Measurements from ENCODE around the gene CTNNBIP1. TPM values are rescaled to one million over a fixed set of nuclear protein-coding genes. Genes with fewer than 3 reads are reported as not detected.

Gene CTNNBIP1
- total and polyA plus RNA-seq, 4 experiments from 2014 or later = 6.3 to 10.1 (median 9.5) TPM

DNA sequence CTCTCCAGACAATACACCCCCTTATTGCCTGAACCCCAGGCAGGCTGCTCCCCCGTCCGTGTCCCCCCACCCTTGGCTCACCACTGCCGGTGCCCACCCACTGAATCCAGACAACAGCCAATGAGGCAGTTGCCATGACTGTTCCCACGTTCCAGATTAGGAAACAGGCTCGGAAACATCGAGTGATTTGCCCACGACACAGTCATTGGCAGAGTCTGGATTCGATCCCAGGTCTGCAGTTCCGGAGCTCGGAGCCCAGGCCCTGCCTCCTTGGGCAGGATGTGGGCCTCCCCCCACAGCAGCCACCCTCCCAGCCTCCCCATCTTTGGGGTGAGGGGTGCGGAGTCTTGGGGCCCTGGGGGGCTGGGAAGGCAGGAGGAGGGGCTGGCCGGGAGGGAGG is 66.0 kb downstream of the CTNNBIP1 start:
- Histone ChIP-seq H3K36me3 (ENCODE audit: insufficient read depth, low read length) (no peaks in the 10 kb centered on the region), H3K4me1 (ENCODE audit: insufficient read depth, low read length) (no peaks in the 10 kb centered on the region), H3K9me3 (ENCODE audit: control insufficient read depth in 1 of 2, low read length in 2 of 2) (no peaks in the 10 kb centered on the region), H3K4me3 (ENCODE audit: low read length in 2 of 2) (no peak overlapping the region), H3K27me3 (ENCODE audit: insufficient read depth, low read length) (no peaks in the 10 kb centered on the region), H3K27ac (ENCODE audit: low read depth, low read length) (no peak overlapping the region)
- H3K4me3 Mint-ChIP-seq = no peak overlapping the region
- CTCF ChIA-PET (ENCODE audit: partially characterized antibody) = interaction anchor here (1.1 kb wide), 1 partner anchor 59 kb away, joined by 5 read pairs; no protein-coding TSS in a partner anchor
- H3K9me3 Mint-ChIP-seq = no peaks in the 10 kb centered on the region
- H3K4me1 Mint-ChIP-seq = no peaks in the 10 kb centered on the region
- H3K27me3 Mint-ChIP-seq = no peaks in the 10 kb centered on the region
- DNase-seq = no peak
- no peak overlapping the region for H3K27ac Mint-ChIP-seq
- POLR2A ChIA-PET (ENCODE audit: partially characterized antibody) = no interaction called here
- intact Hi-C loops (cut with micrococcal nuclease) = no loop called here
- H3K36me3 Mint-ChIP-seq = peaks cover 0 to 4% of the 10 kb centered on the region in 2 donors

DNA sequence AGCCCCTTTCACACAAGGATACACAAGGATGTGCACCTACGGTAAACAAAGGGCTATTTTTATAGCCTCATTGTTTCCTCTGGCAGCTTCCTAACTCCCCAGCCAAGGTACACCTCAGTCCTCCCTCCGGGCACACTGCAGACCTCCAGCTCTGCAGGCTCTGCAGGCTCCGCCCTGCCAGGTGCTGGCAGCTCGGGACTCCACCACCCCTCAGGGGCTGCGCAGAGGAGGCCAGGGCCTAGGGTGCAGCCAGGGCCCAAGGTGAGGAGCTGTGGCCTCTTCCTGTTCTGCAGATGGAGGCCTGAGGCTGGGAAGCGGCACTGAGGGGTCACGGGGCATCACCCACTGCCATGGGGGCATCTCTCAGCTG is 66.5 kb downstream of the CTNNBIP1 start:
- no peaks in the 10 kb centered on the region for H3K4me1 ChIP-seq (ENCODE audit: insufficient read depth, low read length)
- intact Hi-C loops (cut with micrococcal nuclease) = no loop called here
- H3K27ac ChIP-seq (ENCODE audit: low read depth, low read length) = no peak overlapping the region
- H3K4me3 ChIP-seq (ENCODE audit: low read length in 2 of 2) = no peak overlapping the region
- Mint-ChIP-seq H3K27ac (peak overlapping the region in 1 of 7 donors; percentile 0), H3K4me1 (no peaks in the 10 kb centered on the region), H3K36me3 (peaks cover 0 to 4% of the 10 kb centered on the region in 2 donors), H3K9me3 (no peaks in the 10 kb centered on the region), H3K4me3 (no peak overlapping the region), H3K27me3 (no peaks in the 10 kb centered on the region)
- H3K27me3 ChIP-seq (ENCODE audit: insufficient read depth, low read length) = no peaks in the 10 kb centered on the region
- no peaks in the 10 kb centered on the region for H3K9me3 ChIP-seq (ENCODE audit: control insufficient read depth in 1 of 2, low read length in 2 of 2)
- DNase-seq = no peak
- POLR2A ChIA-PET (ENCODE audit: partially characterized antibody) = no interaction called here
- H3K36me3 ChIP-seq (ENCODE audit: insufficient read depth, low read length) = no peaks in the 10 kb centered on the region
- CTCF ChIA-PET (ENCODE audit: partially characterized antibody) = interaction anchor here (1.1 kb wide), 1 partner anchor 59 kb away, joined by 5 read pairs; no protein-coding TSS in a partner anchor

DNA sequence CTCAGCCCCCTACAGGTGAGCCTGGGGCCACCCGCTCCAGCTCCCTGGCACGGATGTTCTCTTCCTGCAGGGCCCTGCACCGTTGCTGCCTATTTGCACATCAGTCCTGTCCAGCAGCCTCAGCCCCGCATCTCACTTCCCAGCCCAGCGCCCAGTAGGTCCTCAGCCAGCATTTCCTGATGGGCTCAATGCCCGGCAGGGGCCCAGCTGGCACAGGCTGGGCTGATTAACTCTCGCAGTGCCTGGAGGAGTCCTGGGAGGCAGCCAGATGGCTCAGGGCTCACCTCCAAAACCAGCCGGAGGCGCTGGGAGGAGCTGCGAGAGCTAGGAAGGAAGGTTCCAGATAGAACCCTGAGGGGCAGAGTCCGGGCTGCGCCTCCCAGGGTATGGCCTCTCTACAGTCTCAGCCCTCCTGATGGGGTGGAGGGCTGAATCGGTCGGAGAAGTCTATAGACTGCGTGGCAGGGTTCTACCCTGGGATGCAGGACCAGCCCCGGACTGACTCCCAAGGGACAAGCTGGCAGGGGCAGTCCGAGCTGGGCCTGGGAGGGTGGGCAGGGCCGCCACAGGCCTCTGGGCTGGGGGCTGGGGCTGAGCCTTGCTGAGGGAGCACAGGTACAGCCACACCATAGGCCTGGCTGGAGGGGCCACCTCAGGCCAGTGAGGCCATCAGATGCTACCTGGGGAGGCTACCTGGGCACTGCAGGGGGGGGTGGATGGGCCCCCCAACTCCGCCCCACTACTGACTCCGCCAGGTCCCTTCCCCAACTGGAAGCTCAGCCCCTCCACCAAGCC is 67.1 kb downstream of the CTNNBIP1 start:
- Mint-ChIP-seq H3K9me3 (no peaks in the 10 kb centered on the region), H3K27me3 (no peaks in the 10 kb centered on the region), H3K4me3 (no peak overlapping the region), H3K4me1 (no peaks in the 10 kb centered on the region), H3K27ac (no peak overlapping the region), H3K36me3 (peaks cover 0 to 4% of the 10 kb centered on the region in 2 donors)
- Histone ChIP-seq H3K27ac (ENCODE audit: low read depth, low read length) (no peak overlapping the region), H3K4me1 (ENCODE audit: insufficient read depth, low read length) (no peaks in the 10 kb centered on the region), H3K27me3 (ENCODE audit: insufficient read depth, low read length) (no peaks in the 10 kb centered on the region), H3K4me3 (ENCODE audit: low read length in 2 of 2) (no peak overlapping the region), H3K9me3 (ENCODE audit: control insufficient read depth in 1 of 2, low read length in 2 of 2) (no peaks in the 10 kb centered on the region), H3K36me3 (ENCODE audit: insufficient read depth, low read length) (no peaks in the 10 kb centered on the region)
- ChIA-PET POLR2A (ENCODE audit: partially characterized antibody) (no interaction called here), CTCF (ENCODE audit: partially characterized antibody) (interaction anchor here (1.1 kb wide), 1 partner anchor 58 kb away, joined by 5 read pairs; no protein-coding TSS in a partner anchor)
- DNase-seq = no peak
- intact Hi-C loops (cut with micrococcal nuclease) = no loop called here

DNA sequence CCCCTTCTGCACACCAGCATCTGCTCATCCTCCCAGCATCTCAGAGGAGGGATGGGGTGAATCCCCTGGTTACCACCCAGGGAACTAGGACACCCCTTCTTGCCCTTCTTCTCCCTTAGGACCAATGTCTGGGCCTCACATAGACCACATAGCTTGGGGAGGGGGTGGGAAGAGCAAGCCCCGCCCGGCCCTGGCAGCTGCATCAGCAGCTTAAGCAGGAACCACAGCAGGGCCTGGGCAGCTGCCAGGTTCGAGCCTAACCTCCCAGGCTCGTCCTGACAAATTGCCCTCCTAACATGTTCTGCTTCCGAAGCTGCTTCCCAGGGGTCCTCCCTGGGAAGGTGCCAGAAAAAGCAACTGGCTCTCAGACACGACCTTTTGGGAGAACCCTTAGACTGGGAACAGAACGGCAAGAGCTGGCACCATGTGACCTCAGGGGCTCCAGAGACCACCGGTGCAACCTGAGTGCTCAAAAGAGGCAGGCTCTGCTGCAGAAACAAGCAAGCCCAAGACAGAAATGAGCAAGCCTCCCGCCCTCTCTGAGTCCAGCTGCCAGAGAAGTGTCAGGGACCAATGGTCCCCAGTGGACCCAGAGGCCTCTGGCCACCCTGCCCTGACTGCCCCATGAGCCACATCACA is 67.9 kb downstream of the CTNNBIP1 start:
- ChIA-PET CTCF (ENCODE audit: partially characterized antibody) (no interaction called here), POLR2A (ENCODE audit: partially characterized antibody) (no interaction called here)
- Mint-ChIP-seq H3K27ac (peak overlapping the region in 1 of 7 donors; percentile 73), H3K4me1 (no peaks in the 10 kb centered on the region), H3K9me3 (no peaks in the 10 kb centered on the region), H3K36me3 (peaks cover 0 to 4% of the 10 kb centered on the region in 2 donors), H3K4me3 (no peak overlapping the region), H3K27me3 (no peaks in the 10 kb centered on the region)
- intact Hi-C loops (cut with micrococcal nuclease) = no loop called here
- H3K27ac ChIP-seq (ENCODE audit: low read depth, low read length) = no peak overlapping the region
- H3K9me3 ChIP-seq (ENCODE audit: control insufficient read depth in 1 of 2, low read length in 2 of 2) = no peaks in the 10 kb centered on the region
- DNase-seq = no peak
- H3K4me1 ChIP-seq (ENCODE audit: insufficient read depth, low read length) = no peaks in the 10 kb centered on the region
- no peaks in the 10 kb centered on the region for H3K36me3 ChIP-seq (ENCODE audit: insufficient read depth, low read length)
- no peaks in the 10 kb centered on the region for H3K27me3 ChIP-seq (ENCODE audit: insufficient read depth, low read length)
- no peak overlapping the region for H3K4me3 ChIP-seq (ENCODE audit: low read length in 2 of 2)

GRCh38 chr1:9841460-9841859 is 68.6 kb downstream of the CTNNBIP1 start:
- Histone ChIP-seq H3K27me3 (ENCODE audit: insufficient read depth, low read length) (no peaks in the 10 kb centered on the region), H3K9me3 (ENCODE audit: control insufficient read depth in 1 of 2, low read length in 2 of 2) (no peaks in the 10 kb centered on the region), H3K4me1 (ENCODE audit: insufficient read depth, low read length) (no peaks in the 10 kb centered on the region), H3K4me3 (ENCODE audit: low read length in 2 of 2) (no peak overlapping the region), H3K27ac (ENCODE audit: low read depth, low read length) (no peak overlapping the region), H3K36me3 (ENCODE audit: insufficient read depth, low read length) (no peaks in the 10 kb centered on the region)
- Mint-ChIP-seq H3K27me3 (no peaks in the 10 kb centered on the region), H3K4me1 (no peaks in the 10 kb centered on the region), H3K27ac (peak overlapping the region in 1 of 7 donors; percentile 55), H3K4me3 (no peak overlapping the region), H3K9me3 (no peaks in the 10 kb centered on the region), H3K36me3 (peaks cover 0 to 4% of the 10 kb centered on the region in 2 donors)
- ChIA-PET CTCF (ENCODE audit: partially characterized antibody) (no interaction called here), POLR2A (ENCODE audit: partially characterized antibody) (no interaction called here)
- intact Hi-C loops (cut with micrococcal nuclease) = no loop called here
- DNase-seq = no peak

DNA sequence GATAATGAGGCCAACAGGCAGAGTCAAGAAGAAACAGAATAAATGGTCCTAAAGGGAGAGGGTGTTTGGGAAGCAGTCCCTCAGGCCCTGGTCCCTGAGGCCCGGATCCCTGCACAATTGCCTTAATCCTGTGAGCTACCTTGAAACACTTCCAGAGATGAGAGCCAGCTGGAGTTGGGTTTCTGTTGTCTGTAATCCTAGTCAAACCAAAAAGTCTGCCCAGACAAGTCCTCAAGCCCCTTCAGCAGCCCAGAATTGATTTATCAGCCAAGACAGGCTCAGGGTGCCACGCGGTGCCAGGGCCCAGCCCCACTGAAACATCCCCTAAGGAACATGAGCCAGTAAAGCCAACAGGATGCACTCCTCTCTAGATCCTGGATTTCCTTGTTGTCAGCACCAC is 69.9 kb downstream of the CTNNBIP1 start:
- Mint-ChIP-seq H3K4me3 (no peak overlapping the region), H3K9me3 (no peaks in the 10 kb centered on the region), H3K27me3 (no peaks in the 10 kb centered on the region), H3K4me1 (no peaks in the 10 kb centered on the region), H3K27ac (no peak overlapping the region), H3K36me3 (peaks cover 0 to 4% of the 10 kb centered on the region in 2 donors)
- Histone ChIP-seq H3K9me3 (ENCODE audit: control insufficient read depth in 1 of 2, low read length in 2 of 2) (no peaks in the 10 kb centered on the region), H3K4me3 (ENCODE audit: low read length in 2 of 2) (no peak overlapping the region), H3K36me3 (ENCODE audit: insufficient read depth, low read length) (no peaks in the 10 kb centered on the region), H3K27ac (ENCODE audit: low read depth, low read length) (no peak overlapping the region), H3K4me1 (ENCODE audit: insufficient read depth, low read length) (no peaks in the 10 kb centered on the region), H3K27me3 (ENCODE audit: insufficient read depth, low read length) (no peaks in the 10 kb centered on the region)
- intact Hi-C loops (cut with micrococcal nuclease) = no loop called here
- ChIA-PET POLR2A (ENCODE audit: partially characterized antibody) (interaction anchor here (0.7 kb wide), 1 partner anchor 52 kb away, joined by 3 read pairs; no protein-coding TSS in a partner anchor), CTCF (ENCODE audit: partially characterized antibody) (no interaction called here)
- no peak for DNase-seq

GRCh38 chr1:9838946-9839345 is 71.1 kb downstream of the CTNNBIP1 start:
- H3K36me3 Mint-ChIP-seq = peaks cover 0 to 4% of the 10 kb centered on the region in 2 donors
- no peaks in the 10 kb centered on the region for H3K27me3 Mint-ChIP-seq
- Histone ChIP-seq H3K36me3 (ENCODE audit: insufficient read depth, low read length) (no peaks in the 10 kb centered on the region), H3K27ac (ENCODE audit: low read depth, low read length) (no peak overlapping the region), H3K27me3 (ENCODE audit: insufficient read depth, low read length) (no peaks in the 10 kb centered on the region), H3K4me1 (ENCODE audit: insufficient read depth, low read length) (no peaks in the 10 kb centered on the region), H3K4me3 (ENCODE audit: low read length in 2 of 2) (no peak overlapping the region), H3K9me3 (ENCODE audit: control insufficient read depth in 1 of 2, low read length in 2 of 2) (no peaks in the 10 kb centered on the region)
- H3K4me1 Mint-ChIP-seq = peaks cover 0 to 5% (median 1%) of the 10 kb centered on the region in 4 donors
- POLR2A ChIA-PET (ENCODE audit: partially characterized antibody) = no interaction called here
- peak overlapping the region in 1 of 7 donors; percentile 51 for H3K27ac Mint-ChIP-seq
- intact Hi-C loops (cut with micrococcal nuclease) = no loop called here
- H3K9me3 Mint-ChIP-seq = no peaks in the 10 kb centered on the region
- no peak for DNase-seq
- H3K4me3 Mint-ChIP-seq = no peak overlapping the region
- CTCF ChIA-PET (ENCODE audit: partially characterized antibody) = no interaction called here
